HG02970 (cell line): ENCODE results near the gene TRABD2B.

ENCODE experiments used
- ATAC-seq: cut with Tn5 transposase; IDR thresholded peaks from one replicate; pipeline ENCODE4 v1.9.1; 2021; ENCODE audit warnings: mild to moderate bottlenecking, moderate library complexity, moderate number of reproducible peaks; ENCODE audit not compliant: unreplicated experiment, low FRiP score

The TRABD2B gene

DNA sequence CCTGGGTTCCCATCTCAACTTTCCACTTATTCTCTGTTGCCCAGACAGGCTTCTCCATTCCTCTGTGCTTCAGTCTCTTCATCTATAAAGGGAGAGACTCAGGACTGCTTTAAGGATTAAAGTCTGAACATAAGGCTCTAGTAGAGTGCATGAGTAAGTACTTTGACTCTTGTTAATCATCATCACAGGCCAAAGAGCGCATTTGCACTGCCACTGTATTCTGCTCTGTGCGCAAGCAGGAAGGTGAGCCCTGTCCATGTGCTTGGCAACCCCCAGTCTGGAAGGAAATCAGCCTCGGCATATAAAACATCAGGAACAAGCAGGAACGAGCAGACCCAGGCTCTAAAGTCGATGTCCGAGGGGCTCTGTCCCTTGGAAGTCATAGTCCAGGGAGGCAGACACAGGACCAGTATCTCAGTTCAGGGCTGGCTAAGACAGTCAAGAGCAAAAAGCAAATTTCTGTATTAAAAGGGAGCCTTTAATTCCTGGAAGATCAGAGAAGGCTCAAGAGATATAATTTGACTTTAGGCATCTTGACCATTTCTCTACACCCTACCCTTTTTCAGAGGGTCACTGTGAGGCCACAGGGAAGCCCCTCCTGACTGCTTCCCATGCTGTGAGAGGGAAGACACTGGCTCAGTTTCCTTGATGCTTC is 131.2 kb downstream of the TRABD2B start:
- no peak for ATAC-seq

GRCh38 chr1:47859092-47859743 is 138.0 kb downstream of the TRABD2B start:
- no peak for ATAC-seq

- ATAC-seq, result no peak
These were observed 140.2 kb downstream of the TRABD2B start for GRCh38 chr1:47856996-47857395.

DNA sequence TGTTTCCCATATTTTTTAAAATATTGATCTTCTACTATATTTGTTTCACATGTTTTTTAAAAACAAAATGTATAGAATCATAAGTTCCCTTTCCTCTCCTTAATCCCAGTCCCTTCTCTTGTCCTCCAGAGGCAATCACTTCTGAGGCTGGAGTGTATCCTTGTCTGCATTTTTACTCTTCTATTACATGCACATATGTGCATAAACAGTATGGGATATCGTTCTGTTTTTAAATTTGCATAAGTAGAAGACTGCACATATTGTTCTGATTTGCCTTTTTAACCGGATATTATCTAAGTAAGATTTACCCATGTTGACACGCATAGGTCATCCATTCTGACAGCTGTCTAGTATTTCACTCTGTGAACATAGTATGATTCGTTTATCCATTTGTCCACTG is 142.0 kb downstream of the TRABD2B start:
- ATAC-seq, result no peak

GRCh38 chr1:47854552-47855144 is 142.5 kb downstream of the TRABD2B start:
- ATAC-seq, result no peak

DNA sequence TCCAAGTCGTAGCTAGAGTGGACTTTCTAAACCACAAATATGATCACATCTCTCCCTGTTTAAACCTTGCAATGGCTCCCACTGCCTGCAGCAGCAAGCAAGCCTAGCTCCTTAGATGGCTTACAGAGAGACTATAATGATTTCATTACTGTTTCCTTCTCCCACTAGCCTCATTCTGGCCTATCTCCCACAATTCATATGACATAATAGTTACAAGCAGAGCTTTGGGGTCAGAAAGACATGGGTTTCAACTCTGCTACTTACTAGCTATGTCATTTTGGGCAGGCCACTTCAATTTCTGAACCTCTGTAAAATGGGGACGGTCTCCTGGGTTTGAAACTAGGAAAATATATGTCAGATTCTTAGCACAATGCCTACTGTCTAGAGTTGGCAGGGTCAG is 143.3 kb downstream of the TRABD2B start:
- ATAC-seq, result no peak

DNA sequence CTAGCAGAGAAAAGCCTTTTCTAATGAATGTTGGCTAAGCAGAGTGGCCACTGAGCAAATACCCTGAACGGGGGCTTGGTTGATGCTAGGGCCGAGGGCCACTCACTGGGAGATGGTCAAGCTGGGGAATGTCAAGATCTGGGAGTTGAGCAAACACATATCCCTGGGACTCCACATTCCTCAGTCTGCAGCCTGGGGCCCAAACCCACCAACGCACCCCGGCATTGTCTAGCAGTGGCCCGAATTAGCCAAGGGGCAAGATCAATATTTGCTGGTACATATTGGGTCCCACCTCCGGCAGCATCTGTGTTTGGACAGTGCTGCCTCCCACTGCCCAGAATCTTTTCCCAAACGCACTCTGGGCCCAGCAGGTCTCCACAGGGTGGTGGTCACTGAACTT is 144.1 kb downstream of the TRABD2B start:
- ATAC-seq, result no peak

DNA sequence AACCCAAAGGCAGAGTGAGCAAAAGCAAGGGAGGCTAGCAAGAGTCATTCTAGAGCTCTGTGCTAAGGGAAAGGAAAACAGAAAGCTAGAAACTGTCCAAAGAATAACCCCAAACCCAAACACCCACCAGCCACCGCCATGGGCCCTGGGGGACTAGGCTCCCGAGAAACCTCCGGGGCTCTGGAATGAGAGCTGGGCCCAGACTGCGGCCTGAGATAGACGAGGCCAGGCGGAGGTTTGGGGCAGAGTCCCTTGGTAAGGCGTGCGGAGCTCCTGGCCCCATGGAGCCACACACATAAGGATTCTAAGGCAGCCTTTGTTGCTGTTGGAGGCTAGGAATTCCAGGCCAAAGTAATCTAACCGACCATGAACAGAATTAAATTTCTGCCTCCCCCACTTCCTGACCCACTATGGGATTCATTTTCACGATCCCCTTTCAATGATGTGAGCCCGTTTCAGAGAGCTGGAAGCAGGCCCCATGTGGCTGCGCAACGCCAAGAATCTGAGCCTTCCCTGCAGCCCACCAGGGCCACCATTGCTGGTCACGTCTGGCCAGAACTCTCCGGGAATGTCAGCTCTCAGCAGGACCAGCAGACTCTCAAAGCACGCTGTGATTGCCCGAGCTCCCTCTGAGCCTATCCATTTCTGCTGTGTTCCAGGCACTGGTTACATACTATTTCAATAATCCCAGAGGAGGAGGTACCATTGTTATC is 145.0 kb downstream of the TRABD2B start:
- no peak for ATAC-seq

DNA sequence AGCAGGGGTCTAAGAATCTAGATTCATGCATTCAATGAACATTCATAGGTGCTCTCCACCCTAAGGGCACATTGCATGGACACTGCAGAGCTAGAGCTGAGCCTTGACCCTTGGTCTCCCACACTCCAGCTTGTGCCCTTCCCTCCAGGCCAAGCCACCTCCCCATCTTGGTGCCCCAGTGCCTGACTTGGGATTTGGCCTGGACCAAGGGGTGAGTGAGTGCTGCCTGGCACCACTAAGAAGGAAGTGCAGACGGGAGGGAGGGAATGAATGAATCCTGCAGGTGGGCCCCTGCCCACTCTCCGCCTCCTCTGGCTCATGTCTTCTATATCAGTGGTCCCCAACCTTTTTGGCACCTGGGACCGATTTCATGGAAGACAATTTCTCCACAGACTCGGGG is 146.7 kb downstream of the TRABD2B start:
- no peak for ATAC-seq

DNA sequence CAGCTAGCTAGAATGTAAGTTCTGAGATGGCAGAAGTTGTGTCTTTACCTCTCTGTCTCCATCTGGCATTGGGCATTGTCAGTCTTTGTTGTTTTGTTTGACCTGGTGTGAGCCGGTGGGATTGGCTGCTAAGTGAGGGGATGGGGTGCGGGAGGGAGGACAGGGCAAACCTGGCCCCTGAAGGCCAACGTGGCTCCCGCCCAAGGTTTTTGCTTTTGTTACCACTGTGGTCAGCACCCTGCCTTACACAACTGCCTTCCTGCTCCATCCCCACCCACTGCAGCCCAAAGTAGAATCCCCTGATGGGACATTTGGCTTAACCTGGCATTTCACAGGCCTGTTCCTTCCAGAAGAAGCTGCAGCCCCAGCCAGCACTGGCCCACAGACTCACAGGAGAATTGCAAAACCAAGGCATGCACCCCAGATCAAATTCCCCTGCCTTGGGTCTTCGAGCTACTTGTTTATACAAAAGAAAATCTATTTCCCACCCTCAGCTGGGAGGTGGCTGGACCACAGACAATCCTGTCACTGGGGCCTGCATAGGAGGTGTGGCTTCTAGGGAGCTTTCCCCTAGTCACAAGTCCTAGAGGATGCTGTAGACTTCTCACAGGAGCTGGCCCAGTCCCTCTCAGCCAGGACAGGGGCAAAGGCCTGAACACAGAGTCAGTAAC is 147.5 kb downstream of the TRABD2B start:
- ATAC-seq, result no peak

DNA sequence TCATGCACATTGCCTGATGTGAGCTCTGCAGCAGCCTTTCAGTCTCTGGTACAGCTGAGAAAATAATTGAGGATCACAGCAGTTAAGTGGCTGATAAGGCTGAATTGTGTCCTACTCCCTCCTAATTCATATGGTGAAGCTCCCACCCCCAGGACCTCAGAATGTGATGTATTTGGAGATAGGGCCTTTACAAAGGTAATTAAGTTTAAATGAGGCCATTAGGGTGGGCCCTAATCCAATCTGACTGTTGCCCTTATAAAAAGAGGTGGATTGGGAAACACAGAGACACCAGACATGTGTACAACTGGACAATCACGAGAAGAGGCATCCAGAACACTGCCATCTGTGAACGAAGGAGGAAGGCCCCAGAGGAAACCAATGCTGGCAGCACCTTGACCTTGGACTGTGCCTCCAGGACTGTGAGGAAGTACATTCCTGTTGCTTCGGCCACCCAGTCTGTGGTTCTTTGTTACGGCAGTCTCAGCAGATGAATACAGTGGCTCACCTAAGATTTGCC is 148.1 kb downstream of the TRABD2B start:
- no peak for ATAC-seq

DNA sequence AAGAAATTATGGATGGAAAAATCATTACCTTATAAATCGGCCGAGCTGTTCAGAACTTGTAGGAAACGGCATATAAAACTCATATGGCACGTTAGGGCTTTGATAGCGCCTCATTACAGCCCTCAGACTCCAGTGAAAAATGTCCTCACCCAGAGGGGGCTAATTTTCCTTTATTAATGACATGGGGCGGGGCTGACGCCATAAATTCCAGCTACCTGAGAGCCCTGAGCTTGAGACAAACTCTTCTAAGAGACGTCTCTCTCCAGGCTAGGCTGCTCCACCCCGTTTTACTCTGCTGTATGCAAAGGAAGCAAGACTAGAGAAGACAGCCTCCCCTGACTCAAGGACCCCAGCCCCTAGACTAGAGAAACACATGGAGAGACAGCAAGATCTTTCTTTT is 149.4 kb downstream of the TRABD2B start:
- no peak for ATAC-seq

GRCh38 chr1:47844558-47844955 is 152.6 kb downstream of the TRABD2B start:
- ATAC-seq, result no peak

- no peak for ATAC-seq
These were observed 153.2 kb downstream of the TRABD2B start for GRCh38 chr1:47843781-47844557.

DNA sequence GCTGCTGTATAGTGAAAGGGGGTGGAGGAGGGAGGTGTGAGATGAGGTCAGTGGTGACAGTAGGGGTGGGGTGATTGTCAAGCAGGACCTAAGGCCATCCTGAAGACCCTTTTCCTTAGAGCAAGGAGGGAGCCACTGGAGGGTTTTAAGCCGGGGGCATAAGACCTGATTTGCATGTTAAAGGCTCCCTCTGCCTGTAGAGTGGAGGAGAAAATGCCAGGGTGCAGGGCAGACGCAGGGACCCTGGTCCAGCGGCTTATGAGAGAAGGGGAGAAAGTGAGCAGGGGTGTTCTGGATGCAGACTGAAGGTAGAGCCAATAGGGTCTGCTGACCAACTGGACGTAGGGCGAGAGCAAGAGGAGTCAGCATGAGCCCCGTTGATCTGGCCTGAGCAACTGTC is 154.1 kb downstream of the TRABD2B start:
- ATAC-seq, result no peak

DNA sequence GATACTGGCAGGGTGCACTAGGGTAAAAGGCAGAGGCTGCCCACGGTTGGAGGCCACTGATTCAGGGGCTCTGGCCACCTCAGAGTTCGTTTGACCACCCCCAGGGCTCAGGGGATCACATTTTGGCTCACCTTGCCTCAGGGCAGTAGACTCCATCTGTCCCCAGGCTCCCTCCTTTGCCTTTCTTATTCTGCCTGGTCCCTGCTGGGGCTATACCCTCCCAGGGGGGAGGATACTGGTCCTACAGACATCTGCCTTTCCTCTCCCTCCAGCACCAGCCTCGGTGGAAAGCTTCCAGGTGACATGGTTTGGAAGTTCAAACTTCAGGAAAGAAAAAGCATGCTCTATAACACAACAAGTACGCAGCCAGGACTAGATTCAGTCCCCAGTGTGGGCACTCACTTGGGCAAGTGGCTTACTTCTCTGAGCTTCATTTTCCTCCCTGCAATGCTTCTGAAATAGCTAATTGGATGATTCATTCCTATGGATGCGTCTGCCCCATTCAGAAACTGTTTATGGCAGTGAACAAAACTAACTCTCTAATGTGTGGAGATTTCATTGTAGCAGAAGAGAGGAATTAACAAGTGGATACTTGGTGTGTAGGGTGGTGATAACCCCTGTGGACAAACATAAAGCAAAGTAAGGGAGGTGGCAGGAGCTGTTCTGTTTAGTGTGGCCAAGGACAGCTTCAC is 154.8 kb downstream of the TRABD2B start:
- ATAC-seq, result no peak

DNA sequence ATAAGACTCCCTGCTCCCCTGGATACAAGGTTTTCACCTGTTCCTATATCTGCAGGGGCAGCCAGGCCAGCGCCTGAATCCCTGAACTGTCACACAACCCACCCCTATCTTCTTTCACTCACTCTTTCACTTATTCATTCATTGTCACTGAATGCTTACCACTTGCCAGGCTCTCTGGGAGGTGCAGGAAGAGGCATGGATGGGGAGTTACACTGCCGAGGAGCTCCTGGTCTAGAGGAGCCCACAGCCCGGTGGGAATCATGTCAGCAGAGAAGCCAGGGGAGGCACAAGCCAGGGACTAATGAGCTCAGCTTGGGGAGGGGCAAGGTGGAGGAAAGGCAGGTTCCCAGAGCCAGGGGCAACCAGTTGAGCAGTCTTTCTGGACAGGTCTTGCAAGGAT is 155.8 kb downstream of the TRABD2B start:
- no peak for ATAC-seq

- ATAC-seq, result no peak
These were observed 156.6 kb downstream of the TRABD2B start for GRCh38 chr1:47840393-47841190.

DNA sequence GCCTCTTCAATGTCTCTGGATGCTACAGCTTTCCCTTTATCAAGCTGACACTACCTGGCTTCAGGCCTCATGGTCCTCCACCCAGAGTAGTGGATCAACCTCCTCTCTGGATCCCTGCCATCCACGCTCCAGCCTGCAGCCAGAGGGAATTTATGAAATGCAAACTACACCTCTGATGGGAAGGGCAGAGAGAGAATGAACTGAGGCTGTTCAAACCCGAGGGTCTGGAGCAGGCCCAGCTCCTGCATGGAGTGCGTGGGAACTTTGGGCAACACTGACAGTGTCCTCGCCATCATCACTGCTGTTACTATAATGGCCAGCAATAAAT is 157.8 kb downstream of the TRABD2B start:
- ATAC-seq, result no peak
